AG09309 (cell line): ENCODE results near the gene TSKS.

Experiments
- DNase-seq: peaks from one replicate; pipeline ENCODE4 v3.0.0-alpha.2; 2010; ENCODE audit warnings: low read depth
- H3K4me3 ChIP-seq: 2 replicates; pipeline ENCODE4 v1.5.1; 2011; ENCODE audit warnings: mild to moderate bottlenecking, low read depth, low read length, moderate library complexity; ENCODE audit not compliant: control insufficient read depth
- TF ChIP-seq, protein P1 (sequence below): IDR thresholded peaks from 2 replicates; pipeline ENCODE4 v1.5.1; 2011; ENCODE audit warnings: mild to moderate bottlenecking, low read depth, low read length, inconsistent platforms; ENCODE audit not compliant: insufficient read depth, control insufficient read depth; ENCODE audit errors: missing control alignments

TSKS gene

DNA sequence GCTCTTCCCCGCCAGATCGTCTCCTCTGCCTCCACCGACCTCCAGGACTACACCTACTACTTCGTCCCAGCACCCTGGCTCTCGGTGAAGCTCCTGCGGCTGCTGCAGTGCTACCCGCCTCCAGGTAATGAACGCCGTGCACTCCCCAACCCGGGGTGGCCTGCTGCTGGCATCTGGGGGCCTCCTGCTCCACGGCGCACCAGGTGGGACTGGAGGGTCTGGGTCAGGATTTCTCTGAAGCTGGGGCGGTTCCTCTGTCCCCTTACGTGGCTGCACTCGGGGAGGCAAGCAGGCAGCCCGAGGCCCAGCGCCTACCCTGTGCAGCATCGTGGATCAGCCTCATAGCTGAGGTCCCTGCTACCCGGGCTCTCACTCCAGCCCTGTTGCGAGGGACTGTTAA lies 32.5 kb upstream of the TSKS start:
- TF ChIP-seq, protein P1, sequence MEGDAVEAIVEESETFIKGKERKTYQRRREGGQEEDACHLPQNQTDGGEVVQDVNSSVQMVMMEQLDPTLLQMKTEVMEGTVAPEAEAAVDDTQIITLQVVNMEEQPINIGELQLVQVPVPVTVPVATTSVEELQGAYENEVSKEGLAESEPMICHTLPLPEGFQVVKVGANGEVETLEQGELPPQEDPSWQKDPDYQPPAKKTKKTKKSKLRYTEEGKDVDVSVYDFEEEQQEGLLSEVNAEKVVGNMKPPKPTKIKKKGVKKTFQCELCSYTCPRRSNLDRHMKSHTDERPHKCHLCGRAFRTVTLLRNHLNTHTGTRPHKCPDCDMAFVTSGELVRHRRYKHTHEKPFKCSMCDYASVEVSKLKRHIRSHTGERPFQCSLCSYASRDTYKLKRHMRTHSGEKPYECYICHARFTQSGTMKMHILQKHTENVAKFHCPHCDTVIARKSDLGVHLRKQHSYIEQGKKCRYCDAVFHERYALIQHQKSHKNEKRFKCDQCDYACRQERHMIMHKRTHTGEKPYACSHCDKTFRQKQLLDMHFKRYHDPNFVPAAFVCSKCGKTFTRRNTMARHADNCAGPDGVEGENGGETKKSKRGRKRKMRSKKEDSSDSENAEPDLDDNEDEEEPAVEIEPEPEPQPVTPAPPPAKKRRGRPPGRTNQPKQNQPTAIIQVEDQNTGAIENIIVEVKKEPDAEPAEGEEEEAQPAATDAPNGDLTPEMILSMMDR = no peak
- no peak for DNase-seq
- H3K4me3 ChIP-seq = no peak overlapping the region

DNA sequence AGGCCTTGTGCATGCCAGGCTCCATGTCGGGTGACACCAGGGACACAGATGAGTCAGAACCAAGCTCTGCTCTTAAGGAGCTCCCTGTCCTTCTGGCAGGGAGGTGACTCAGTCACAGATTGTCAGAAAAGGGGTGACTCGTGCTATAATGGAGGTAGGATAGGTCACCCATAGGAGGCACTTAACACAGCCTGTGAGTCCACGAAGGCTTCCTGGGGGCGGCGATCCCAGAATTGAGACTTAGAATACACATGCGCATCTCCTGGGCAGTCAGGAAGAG lies 30.4 kb upstream of the TSKS start:
- no peak overlapping the region for H3K4me3 ChIP-seq
- TF ChIP-seq, protein P1 = no peak
- no peak for DNase-seq

DNA sequence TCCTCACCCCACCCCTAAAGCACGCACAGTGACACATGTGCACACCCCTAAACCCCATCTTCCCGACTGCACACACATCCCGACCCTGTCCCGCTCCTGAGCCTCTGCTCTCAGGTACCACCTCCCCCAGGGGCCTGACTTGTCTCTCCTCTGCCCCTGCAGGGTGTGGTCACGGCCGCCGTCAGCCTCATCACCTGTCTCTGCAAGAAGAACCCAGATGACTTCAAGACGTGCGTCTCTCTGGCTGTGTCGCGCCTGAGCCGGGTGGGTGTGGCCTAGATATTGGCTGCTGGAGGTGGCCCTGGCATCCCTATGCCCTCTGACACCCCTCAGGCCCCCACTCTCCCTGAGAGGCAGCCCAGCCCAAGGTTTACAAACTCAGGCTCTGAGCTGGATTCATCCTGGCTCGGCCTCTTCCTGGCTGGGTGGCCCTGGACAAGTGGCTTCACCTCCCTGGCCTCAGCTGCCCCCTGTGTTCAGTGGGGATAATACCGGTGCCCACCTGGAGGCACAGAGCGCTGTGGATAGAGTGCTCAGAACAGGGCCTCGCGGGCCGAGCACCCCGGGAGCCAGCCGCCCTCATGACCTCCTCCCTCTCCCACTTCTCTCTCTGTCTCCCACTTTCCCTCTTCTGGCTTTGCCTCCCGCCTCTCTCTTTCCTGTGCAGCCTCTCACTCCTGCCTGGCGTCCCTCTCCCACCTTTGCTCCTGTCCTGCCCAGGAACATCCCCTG lies 29.9 kb upstream of the TSKS start:
- H3K4me3 ChIP-seq = no peak overlapping the region
- TF ChIP-seq, protein P1 = no peak
- no peak for DNase-seq

DNA sequence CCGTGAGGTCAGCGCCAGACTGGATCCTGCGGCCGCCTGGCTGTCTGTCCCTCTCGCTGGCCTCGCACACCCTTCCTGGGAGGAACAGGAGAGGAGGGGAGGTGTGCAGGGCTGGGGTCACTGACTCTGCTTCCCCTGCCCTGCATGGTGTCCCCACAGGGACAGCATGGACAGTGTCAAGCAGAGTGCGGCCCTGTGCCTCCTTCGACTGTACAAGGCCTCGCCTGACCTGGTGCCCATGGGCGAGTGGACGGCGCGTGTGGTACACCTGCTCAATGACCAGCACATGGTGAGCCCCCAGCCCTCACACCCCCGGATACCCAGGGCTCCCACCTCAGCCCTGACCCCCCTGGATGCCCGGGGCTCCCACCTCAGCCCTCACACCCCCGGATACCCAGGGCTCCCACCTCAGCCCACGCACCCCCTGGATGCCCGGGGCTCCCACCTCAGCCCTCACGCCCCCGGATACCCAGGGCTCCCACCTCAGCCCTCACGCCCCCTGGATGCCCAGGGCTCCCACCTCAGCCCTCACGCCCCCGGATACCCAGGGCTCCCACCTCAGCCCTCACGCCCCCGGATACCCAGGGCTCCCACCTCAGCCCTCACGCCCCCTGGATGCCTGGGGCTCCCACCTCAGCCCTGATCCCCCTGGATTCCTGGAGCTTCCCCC lies 28.8 kb upstream of the TSKS start:
- DNase-seq = no peak
- TF ChIP-seq, protein P1 = no peak
- H3K4me3 ChIP-seq = no peak overlapping the region

DNA sequence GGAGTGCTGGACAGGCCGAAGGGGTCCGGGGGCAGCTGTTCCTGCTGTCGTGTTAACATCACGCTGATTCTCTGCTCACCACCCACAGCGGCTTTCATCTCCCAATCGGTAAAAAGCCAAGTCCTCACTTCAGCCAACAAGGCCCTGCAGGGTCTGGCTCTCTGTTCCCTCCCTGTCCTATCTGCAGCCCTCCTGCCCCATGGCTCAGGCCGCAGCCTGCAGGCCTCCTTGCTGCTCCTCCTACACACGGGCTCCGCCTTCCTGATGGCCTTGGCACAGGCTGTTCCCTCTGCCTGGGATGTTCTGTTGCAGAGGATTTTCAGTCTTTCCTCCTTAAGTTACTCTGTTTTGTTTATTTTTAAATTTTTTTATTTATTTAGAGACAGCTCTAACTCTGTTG lies 27.8 kb upstream of the TSKS start:
- no peak for DNase-seq
- TF ChIP-seq, protein P1 = no peak
- no peak overlapping the region for H3K4me3 ChIP-seq

DNA sequence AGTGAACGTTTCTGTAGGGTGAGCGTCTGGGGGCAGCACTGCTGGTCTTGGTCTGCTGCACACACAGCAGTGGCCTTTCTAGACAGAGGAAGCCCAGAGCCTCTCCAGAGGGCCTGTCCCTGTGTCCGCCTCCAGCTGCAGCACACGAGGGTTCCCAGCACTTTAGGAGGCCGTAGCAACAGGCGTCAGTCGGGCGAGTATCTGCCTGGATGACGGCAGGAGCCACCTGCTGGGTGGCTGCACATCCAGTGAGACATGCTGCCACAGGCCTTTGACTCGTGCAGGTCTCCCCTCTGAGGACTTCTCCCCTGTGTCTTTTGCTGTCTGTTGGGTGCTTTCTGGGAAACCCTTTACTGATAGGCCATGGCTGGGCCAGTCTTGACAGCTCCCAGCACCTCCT lies 25.8 kb upstream of the TSKS start:
- TF ChIP-seq, protein P1 = no peak
- no peak for DNase-seq
- no peak overlapping the region for H3K4me3 ChIP-seq
